ENCODE results near the gene TRIM8.

Gene TRIM8

DNA sequence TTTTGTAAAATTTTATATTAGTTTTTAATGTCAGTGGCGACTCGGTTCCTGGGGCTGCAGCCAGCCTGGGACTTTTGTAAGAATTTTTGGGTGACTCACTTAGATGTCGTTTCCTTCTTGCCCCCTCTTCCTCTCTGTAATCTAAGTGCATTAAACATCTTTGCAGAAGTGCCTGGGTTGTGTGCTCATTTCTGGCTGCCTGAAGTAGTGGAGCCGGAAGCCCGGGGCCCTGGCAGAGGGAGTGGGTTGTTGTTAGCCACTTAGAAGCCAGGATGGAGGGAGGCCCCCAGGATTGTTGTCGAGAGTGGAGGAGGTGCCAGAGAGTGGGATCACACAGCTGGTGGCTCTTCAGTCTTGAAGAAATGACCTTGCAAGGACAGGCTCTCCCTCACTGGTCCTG lies 11.0 kb upstream of the TRIM8 start:
- DNase-seq (peak; percentile 62), ATAC-seq (peak; percentile 81)

GRCh38 chr10:102633848-102634247 lies 10.4 kb upstream of the TRIM8 start:
- DNase-seq (no peak), ATAC-seq (no peak)

- ATAC-seq, result no peak
These were observed 9.6 kb upstream of the TRIM8 start for GRCh38 chr10:102634686-102635085.

GRCh38 chr10:102635377-102635776 lies 8.9 kb upstream of the TRIM8 start:
- no peak for DNase-seq
- no peak for ATAC-seq

More at GRCh38 chr10:102634686-102635085, 9.6 kb upstream of the TRIM8 start:
- DNase-seq, result no peak

- DNase-seq, result no peak
- no peak for ATAC-seq
These were observed 4.7 kb upstream of the TRIM8 start for GRCh38 chr10:102639537-102639936.

DNA sequence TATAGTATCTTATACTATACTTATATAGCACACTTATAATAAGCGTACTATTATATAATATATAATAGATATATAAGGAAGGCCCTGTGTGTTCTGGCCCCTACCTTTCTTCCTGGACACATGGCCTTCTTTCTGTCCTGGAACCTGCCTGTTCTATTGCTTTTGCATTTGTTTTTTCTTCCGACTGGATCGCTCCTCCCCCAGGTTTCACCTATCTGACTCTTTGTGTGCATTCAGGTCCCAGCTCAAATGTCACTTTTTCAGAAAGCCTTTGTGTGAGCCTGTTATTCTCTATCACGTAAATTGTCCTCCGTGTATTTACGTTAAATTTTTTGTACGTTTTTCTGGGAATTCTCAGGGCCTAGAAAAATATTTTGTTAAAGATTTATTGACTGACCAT lies 2.9 kb upstream of the TRIM8 start:
- ATAC-seq (no peak), DNase-seq (no peak)

- ATAC-seq, result peak; percentile 69
- DNase-seq, result peak; percentile 98
These were observed 2.2 kb upstream of the TRIM8 start for GRCh38 chr10:102641880-102642735.

DNA sequence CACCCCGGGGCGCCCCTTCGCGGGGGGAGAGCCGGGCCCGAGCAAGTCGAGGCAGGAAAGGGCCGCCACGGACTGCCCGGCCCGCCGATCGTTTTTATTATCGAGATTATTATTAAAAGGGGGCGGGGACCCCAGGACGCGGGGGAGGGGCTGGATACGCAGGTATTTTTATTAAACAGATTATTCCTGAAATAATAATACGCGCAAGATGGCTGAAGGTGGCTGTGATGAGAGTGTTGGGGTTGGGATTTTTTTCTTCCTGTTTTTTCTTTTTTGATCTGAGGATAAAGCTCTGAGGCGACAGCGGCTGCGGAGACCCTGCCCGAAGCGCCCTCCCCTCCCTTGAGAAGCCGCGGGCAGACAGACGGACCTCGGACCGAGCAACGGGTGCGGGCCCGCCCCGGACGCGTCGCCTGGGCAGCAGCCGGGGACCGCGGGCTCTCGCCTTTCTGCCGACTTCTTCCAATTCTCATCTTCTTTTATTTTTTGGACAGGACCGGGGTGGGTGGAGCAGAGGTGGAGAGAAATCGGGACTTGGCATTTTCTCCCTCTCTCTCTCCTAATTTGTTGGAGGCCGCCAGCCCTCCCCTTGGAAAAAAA lies 1.4 kb upstream of the TRIM8 start:
- DNase-seq, result peak; percentile 57
- ATAC-seq, result no peak

DNA sequence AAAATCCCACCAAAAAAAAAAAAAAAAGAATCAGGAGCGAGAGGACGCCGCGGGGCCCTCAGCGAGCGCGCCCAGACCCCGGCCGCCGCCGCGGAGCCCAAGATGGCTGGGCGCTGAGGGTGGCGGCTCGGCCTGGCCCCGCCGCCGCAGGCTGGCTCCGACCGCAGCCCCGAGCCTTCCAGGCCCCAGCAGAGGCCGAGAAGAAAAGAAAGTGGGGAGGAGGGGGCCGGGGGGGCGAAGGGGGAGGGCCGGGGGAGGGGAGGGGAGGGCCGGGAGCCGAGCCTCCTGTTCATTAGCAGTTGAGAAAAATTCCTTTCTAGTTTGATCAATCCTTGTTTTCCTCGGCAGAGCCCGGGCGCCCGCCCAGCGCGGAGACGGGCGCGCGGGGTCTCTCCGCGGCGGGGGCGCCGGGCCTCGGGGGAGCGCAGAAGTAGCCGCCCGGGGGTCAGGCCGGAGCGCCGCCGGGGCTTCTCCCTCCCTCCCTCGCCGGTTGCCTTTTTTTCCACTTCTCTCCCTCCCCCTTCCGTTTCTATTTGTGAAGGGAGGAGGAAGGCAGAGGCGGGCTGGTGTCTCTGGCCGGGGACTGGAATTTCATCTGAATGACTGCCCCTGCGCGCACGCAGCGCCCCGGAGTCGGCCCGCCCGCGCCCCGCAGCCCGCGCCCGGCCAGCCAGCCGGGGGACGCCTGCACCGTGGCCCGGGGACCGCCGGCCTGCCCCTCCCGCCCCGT lies 778 bp upstream of the TRIM8 start:
- ATAC-seq (no peak), DNase-seq (peak; percentile 68)

DNA sequence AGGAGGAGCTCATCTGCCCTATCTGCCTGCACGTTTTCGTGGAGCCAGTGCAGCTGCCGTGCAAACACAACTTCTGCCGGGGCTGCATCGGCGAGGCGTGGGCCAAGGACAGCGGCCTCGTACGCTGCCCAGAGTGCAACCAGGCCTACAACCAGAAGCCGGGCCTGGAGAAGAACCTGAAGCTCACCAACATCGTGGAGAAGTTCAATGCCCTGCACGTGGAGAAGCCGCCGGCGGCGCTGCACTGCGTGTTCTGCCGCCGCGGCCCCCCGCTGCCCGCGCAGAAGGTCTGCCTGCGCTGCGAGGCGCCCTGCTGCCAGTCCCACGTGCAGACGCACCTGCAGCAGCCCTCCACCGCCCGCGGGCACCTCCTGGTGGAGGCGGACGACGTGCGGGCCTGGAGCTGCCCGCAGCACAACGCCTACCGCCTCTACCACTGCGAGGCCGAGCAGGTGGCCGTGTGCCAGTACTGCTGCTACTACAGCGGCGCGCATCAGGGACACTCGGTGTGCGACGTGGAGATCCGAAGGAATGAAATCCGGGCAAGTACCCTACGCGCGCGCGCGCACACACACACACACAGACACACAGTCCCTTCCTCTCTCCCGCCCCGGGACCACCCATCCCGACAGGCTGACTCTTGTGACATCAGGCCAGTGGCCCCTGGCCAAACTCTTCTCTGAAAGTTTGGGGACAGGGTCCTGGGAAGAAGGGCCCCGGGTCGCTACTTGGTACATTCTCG lies 538 bp downstream of the TRIM8 start:
- DNase-seq, result peak; percentile 84
- ATAC-seq, result peak; percentile 3

GRCh38 chr10:102645388-102645740 lies 1.1 kb downstream of the TRIM8 start:
- ATAC-seq, result no peak
- peak; percentile 48 for DNase-seq

- DNase-seq (peak; percentile 82), ATAC-seq (peak; percentile 65)
These were observed 1.7 kb downstream of the TRIM8 start for GRCh38 chr10:102645741-102646609.

DNA sequence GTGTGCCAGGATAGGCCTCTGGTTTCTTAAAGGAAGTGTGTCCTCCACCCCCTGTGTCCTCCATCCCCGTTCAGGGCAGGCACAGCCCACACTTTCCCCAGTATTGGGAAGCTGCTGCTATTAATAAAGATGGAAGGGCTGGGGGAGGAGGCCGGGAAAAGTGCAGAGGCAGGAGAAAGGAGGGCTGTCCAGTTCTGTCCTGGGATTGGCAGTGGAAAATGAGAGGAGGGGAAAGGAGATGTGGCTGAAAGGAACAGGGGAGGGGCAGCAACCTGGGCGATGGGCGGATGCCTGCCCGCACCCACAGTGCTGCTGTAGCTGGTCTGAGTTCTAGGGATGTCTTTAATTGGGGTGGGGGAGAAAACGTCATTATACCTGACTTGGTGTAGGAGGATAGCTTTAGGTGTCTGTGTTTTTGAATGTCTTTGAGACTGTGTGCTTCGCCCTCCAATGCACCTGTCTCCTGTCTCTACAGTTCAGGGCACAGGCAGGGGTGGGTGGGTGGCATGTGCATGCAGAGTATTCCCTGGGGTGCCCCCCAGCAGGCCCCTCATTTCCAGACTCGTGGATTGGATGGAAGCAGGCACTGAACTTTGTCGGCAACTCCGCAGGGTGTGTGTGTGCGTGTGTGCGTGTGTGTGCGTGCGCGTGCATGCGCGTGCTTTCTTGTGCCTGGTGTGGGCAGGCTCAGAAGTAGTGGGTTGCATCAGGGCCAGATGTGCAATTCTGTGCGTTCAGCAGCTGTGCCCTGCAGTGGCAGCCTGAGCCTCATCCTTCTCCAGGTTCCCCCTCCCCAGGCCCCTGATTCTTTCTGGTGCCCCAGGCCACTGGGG lies 2.5 kb downstream of the TRIM8 start:
- peak; percentile 62 for DNase-seq
- no peak for ATAC-seq

DNA sequence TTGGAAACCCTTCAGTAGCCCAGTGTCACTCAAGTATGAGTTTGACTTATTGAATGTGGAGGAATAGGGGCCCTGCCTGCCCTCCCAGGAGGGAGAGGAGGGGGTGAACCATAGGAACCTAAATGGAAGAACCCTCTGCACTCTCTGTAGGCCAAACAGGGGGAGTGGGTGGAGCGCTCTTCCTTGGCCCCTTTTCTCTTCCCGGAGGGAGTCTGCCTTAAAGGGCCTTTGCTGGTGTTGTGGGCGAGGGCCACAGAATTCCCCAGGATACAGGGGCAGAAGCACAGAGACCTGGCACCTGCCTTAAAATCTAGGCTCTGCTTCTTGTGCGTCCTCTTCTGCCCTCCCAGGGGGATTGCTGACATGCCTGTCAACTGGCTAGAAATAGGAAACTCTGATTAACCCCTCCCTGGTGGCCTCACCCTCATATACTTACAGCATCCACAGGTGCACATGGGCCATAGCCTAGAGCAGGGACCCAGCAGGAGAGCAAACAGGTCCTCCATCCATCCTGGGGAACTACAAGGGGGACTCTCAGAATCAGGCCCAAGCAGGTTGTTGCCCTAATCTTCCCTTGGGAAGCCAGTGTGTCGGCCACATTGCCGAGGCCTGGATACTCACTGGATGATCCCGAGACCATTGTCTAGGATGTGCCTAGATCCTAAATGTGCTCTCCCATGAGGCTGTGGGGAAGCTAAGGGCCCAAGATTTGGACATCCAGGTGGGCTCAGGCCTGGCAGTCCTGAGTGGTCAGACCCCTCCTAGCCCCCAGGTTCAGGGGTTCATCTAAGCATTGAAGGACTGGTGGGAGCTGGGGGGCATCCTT lies 3.4 kb downstream of the TRIM8 start:
- ATAC-seq (no peak), DNase-seq (no peak)

- DNase-seq (no peak), ATAC-seq (no peak)
These were observed 4.1 kb downstream of the TRIM8 start for GRCh38 chr10:102648269-102648888.

DNA sequence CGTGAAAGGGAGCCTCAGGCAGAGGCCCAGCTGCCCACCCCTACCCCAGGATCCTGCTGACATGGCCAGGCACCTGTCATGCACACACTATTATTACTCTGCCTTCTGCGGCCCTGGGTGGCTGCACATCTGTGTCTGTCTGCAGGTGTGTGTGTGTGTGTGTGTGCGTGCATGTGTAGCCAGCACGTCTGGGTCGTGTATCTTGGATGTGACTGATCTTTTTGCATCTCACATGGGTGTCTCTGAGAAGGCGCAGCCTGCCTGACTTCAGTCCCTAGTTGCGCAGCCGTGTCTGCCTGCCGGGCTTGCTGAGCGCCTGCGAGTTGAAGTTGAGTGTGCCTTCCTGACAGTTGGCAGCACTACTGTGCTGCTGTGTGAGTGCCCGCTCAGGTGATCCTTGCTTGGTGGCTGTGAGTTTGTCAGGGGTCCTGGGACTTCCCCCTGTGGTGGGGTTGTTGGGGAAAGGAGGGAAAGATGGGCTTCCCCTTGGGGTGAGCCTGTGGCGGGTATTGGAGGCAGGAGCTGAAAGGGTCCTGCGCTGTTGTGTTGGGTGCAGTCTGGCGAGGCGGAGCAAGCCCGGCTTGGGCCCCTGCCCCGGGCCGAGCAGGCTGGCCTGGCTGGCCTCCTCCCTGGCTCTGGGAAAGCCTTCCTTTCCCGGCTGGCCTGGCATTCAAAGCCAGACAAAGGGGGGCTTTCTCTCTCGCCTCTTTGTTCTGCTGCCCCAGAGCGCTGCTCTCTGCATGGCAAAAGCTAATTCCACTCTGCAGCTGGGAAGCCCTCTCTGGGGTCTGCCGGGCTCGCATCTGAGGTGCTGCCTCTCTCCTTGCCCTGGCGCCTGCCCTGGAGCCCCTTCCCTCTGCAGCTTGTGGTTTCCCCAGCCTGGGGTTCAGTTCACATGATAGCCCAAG lies 4.9 kb downstream of the TRIM8 start:
- ATAC-seq, result no peak
- peak; percentile 59 for DNase-seq

GRCh38 chr10:102649797-102650654 lies 5.7 kb downstream of the TRIM8 start:
- DNase-seq (no peak), ATAC-seq (no peak)

Data from stimulated activated naive CD8-positive, alpha-beta T cell treated with anti-CD3 and anti-CD28 coated beads, Interleukin-15, Interleukin-2, amounts not matched to agents 100 U/mL and 50 U/mL, for 24 hours (primary cell).